MM.1S (cell line): Measurements from ENCODE around the gene ZBTB6.

ENCODE experiments used
- DNase-seq: peaks from one replicate; pipeline ENCODE4 v3.0.0-alpha.2; 2015
- H2AFZ ChIP-seq: fragments of 300-600 bp; sonication (generic); 2 replicates; pipeline ENCODE4 v1.6.0; 2016; ENCODE audit warnings: antibody characterized with exemption, low read length
- H3F3A ChIP-seq: fragments of 300-600 bp; sonication (generic); 2 replicates; pipeline ENCODE4 v1.6.1; 2016; ENCODE audit warnings: mild to moderate bottlenecking, antibody characterized with exemption, low read length, moderate library complexity, mixed read lengths; ENCODE audit not compliant: insufficient read depth
- H3K27ac ChIP-seq: fragments of 300-600 bp; sonication (generic); 2 replicates; pipeline ENCODE4 v1.5.1; 2016; ENCODE audit warnings: mild to moderate bottlenecking, low read length
- H3K27me3 ChIP-seq: fragments of 300-600 bp; sonication (generic); replicated peaks from 2 replicates; pipeline ENCODE4 v1.6.0; 2016; ENCODE audit warnings: low read length; ENCODE audit not compliant: insufficient read depth
- H3K36me3 ChIP-seq: fragments of 300-600 bp; sonication (generic); replicated peaks from 2 replicates; pipeline ENCODE4 v1.6.1; 2016; ENCODE audit warnings: mild to moderate bottlenecking, low read length, mixed read lengths; ENCODE audit not compliant: insufficient read depth
- H3K4me1 ChIP-seq: fragments of 300-600 bp; sonication (generic); 2 replicates; pipeline ENCODE4 v1.6.1; 2016; ENCODE audit warnings: low read length, mixed read lengths
- H3K4me2 ChIP-seq: fragments of 300-600 bp; sonication (generic); 2 replicates; pipeline ENCODE4 v1.6.0; 2016; ENCODE audit warnings: low read depth, low read length
- H3K4me3 ChIP-seq: fragments of 300-600 bp; sonication (generic); 2 replicates; pipeline ENCODE4 v1.5.1; 2016; ENCODE audit warnings: low read length, mixed read lengths
- H3K79me2 ChIP-seq: fragments of 300-600 bp; sonication (generic); 2 replicates; pipeline ENCODE4 v1.6.1; 2016; ENCODE audit warnings: mixed run types, low read length, mixed read lengths
- H3K9ac ChIP-seq: fragments of 300-600 bp; sonication (generic); 2 replicates; pipeline ENCODE4 v1.6.1; 2016; ENCODE audit warnings: low read length, mixed read lengths
- H3K9me2 ChIP-seq: fragments of 300-600 bp; sonication (generic); replicated peaks from 2 replicates; pipeline ENCODE4 v1.6.1; 2016; ENCODE audit warnings: mild to moderate bottlenecking, low read length, mixed read lengths; ENCODE audit not compliant: insufficient read depth
- H3K9me3 ChIP-seq: fragments of 300-600 bp; sonication (generic); replicated peaks from 2 replicates; pipeline ENCODE4 v1.6.1; 2016; ENCODE audit warnings: mild to moderate bottlenecking, low read length, mixed read lengths; ENCODE audit not compliant: insufficient read depth
- H4K20me1 ChIP-seq: fragments of 300-600 bp; sonication (generic); 2 replicates; pipeline ENCODE4 v1.6.1; 2016; ENCODE audit warnings: mild to moderate bottlenecking, low read length, moderate library complexity, mixed read lengths; ENCODE audit not compliant: insufficient read depth
- EZH2 ChIP-seq: fragments of 300-600 bp; sonication (generic); optimal IDR thresholded peaks from 2 replicates; pipeline ENCODE3; 2017; ENCODE audit warnings: low read depth, mild to moderate bottlenecking, antibody characterized with exemption, low read length, mixed read lengths
- EZH2phosphoT487 ChIP-seq: fragments of 300-600 bp; sonication (generic); IDR thresholded peaks from 2 replicates; pipeline ENCODE4 v1.6.1; 2018; ENCODE audit warnings: antibody characterized with exemption, low read length
- TF ChIP-seq, protein P1 (sequence below): fragments of 300-600 bp; sonication (generic); IDR thresholded peaks from 2 replicates; pipeline ENCODE4 v1.5.1; 2016; ENCODE audit warnings: antibody characterized with exemption, low read length, mixed read lengths

ZBTB6 gene

DNA sequence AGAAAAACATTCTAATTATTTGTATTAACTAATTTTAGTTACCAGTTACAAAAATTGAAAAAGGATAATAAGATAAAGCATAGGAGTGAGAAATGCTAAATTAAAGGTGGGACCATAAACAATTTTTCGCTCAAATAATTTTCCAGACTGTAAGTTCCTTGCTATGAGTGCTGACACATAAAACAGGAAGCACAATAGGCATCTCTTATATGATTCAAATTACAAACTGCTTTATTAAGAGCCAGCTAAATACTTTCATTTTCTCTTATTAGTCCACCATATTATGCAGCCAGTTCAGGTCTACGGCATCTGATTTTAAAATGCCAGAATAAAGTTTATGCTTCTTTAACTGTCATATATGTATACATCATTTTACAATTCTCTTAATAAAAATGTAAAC, 12.3 kb downstream of the ZBTB6 start:
- Histone ChIP-seq H3K27me3 (no peaks in the 10 kb centered on the region), H3K4me1 (no peaks in the 10 kb centered on the region; the same call in 1 of the 2 replicates), H3K9ac (no peak overlapping the region), H3F3A (peaks cover 14% of the 10 kb centered on the region), H3K36me3 (peaks cover 10% of the 10 kb centered on the region), H3K9me3 (no peaks in the 10 kb centered on the region), H4K20me1 (no peaks in the 10 kb centered on the region), H3K79me2 (peaks cover 89% of the 10 kb centered on the region), H3K9me2 (no peaks in the 10 kb centered on the region), H3K27ac (no peak overlapping the region), H3K4me3 (peak overlapping the region; percentile 36), H3K4me2 (peak overlapping the region; percentile 48; the same call in 1 of the 2 replicates), H2AFZ (no peak overlapping the region)
- TF ChIP-seq, protein P1, sequence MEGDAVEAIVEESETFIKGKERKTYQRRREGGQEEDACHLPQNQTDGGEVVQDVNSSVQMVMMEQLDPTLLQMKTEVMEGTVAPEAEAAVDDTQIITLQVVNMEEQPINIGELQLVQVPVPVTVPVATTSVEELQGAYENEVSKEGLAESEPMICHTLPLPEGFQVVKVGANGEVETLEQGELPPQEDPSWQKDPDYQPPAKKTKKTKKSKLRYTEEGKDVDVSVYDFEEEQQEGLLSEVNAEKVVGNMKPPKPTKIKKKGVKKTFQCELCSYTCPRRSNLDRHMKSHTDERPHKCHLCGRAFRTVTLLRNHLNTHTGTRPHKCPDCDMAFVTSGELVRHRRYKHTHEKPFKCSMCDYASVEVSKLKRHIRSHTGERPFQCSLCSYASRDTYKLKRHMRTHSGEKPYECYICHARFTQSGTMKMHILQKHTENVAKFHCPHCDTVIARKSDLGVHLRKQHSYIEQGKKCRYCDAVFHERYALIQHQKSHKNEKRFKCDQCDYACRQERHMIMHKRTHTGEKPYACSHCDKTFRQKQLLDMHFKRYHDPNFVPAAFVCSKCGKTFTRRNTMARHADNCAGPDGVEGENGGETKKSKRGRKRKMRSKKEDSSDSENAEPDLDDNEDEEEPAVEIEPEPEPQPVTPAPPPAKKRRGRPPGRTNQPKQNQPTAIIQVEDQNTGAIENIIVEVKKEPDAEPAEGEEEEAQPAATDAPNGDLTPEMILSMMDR = no peak
- TF ChIP-seq EZH2 (no peak), EZH2phosphoT487 (no peak)
- DNase-seq = peak; percentile 32

DNA sequence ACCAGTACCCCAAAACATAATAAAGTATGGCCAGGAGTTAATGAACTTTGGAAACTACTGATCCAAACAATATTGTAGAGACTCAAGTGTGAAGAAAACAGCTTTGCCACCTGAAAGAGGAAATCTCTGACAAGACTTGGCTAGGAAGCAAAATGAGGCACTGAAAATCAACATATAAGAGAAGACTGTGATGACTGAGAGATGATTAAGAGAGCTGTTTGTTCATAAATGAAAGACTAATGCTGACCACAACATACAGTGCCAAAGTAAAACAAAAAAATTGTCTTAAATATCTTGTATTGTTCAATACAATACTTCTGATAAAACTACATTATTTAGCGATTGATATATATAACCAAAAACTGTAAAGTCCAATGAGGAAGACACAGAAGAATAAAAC, 15.2 kb downstream of the ZBTB6 start:
- no peak for DNase-seq
- Histone ChIP-seq H3K4me2 (no peak overlapping the region), H3K4me1 (no peaks in the 10 kb centered on the region; the same call in 1 of the 2 replicates), H3K4me3 (no peak overlapping the region), H2AFZ (no peak overlapping the region), H3K9ac (no peak overlapping the region), H4K20me1 (no peaks in the 10 kb centered on the region), H3F3A (0 out of 2 replicates have a peak, but pooled peaks cover 4% of the 10 kb centered on the region), H3K9me2 (no peaks in the 10 kb centered on the region), H3K79me2 (peaks cover 81% of the 10 kb centered on the region), H3K9me3 (no peaks in the 10 kb centered on the region), H3K27me3 (no peaks in the 10 kb centered on the region), H3K27ac (no peak overlapping the region), H3K36me3 (peaks cover 10% of the 10 kb centered on the region)
- no peak for TF ChIP-seq EZH2phosphoT487
- no peak for TF ChIP-seq EZH2
- TF ChIP-seq, protein P1 = no peak

DNA sequence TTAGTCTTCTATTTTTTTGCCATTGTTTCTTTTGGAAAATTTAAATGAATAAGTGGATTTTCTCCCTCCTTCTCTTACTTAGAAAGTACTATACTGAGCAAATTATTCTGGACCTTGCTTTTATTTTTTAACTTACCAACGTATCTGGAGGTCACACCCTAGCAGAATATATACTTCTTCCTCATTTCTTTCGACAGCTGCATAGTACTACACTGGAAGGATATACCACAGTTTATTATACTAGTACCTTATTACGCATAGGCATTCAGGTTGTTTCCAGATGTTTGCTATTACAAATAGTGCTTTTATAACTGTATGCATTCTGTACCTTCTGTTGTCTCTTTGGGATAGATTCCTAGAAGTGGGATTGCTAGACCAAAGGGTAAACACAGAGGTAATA, 24.6 kb downstream of the ZBTB6 start:
- no peak overlapping the region for H3K9ac ChIP-seq
- no peak for DNase-seq
- H3K27me3 ChIP-seq = no peaks in the 10 kb centered on the region
- peaks cover 5% of the 10 kb centered on the region for H3K36me3 ChIP-seq
- no peaks in the 10 kb centered on the region for H3K4me1 ChIP-seq
- H3K4me2 ChIP-seq = no peak overlapping the region
- no peaks in the 10 kb centered on the region for H3K9me3 ChIP-seq
- no peaks in the 10 kb centered on the region for H4K20me1 ChIP-seq
- TF ChIP-seq EZH2phosphoT487 (no peak), EZH2 (no peak)
- TF ChIP-seq, protein P1 = no peak
- no peak overlapping the region for H2AFZ ChIP-seq
- H3K79me2 ChIP-seq = 0 out of 2 replicates have a peak, but pooled peaks cover 4% of the 10 kb centered on the region
- H3K4me3 ChIP-seq = no peak overlapping the region
- no peaks in the 10 kb centered on the region for H3K9me2 ChIP-seq
- no peaks in the 10 kb centered on the region for H3F3A ChIP-seq
- no peak overlapping the region for H3K27ac ChIP-seq
